WTC11 (cell line): Measurements from ENCODE around the gene KBTBD12. TPM values are rescaled to one million over a fixed set of nuclear protein-coding genes. Genes with fewer than 3 reads are reported as not detected.
A peak's percentile ranks its signal among the peaks of the same experiment; 100 is the strongest.

Experiments
- ATAC-seq: fragments of 200-7000 bp; cut with Tn5 transposase; 2 replicates; pipeline ENCODE4 v1.10.0; 2021; ENCODE audit warnings: mild to moderate bottlenecking, moderate library complexity
- CTCF ChIA-PET: fragments of 300-600 bp; sonication (Branson Sonifier 250); formaldehyde crosslinking; loops from one replicate; lab custom pipeline; 2021; ENCODE audit warnings: antibody characterized with exemption; lab: Charles Lee
- POLR2A ChIA-PET: fragments of 350-600 bp; sonication (Branson Sonifier 250); formaldehyde crosslinking; loops from one replicate; lab custom pipeline; 2021; ENCODE audit warnings: antibody characterized with exemption; lab: Charles Lee
- DNase-seq: peaks from one replicate; pipeline ENCODE4 v3.0.0; 2021; ENCODE audit warnings: low spot score
- H3K27ac Mint-ChIP-seq: 2 replicates; pipeline ENCODE4 v1.8.0; 2021; ENCODE audit warnings: mixed read lengths
- H3K27me3 Mint-ChIP-seq: 2 replicates; pipeline ENCODE4 v1.8.0; 2021; ENCODE audit warnings: low read depth, mild to moderate bottlenecking, moderate library complexity, mixed read lengths
- H3K36me3 Mint-ChIP-seq: 2 replicates; pipeline ENCODE4 v1.8.0; 2021; ENCODE audit warnings: mixed read lengths
- H3K4me1 Mint-ChIP-seq: 2 replicates; pipeline ENCODE4 v1.8.0; 2022; ENCODE audit warnings: mixed read lengths
- H3K4me3 Mint-ChIP-seq: 2 replicates; pipeline ENCODE4 v1.8.0; 2021; ENCODE audit warnings: mild to moderate bottlenecking, moderate library complexity, mixed read lengths
- H3K9me3 Mint-ChIP-seq: 2 replicates; pipeline ENCODE4 v1.8.0; 2021; ENCODE audit warnings: mixed read lengths
- ESRRA ChIP-seq: sonication (generic); formaldehyde crosslinking; IDR thresholded peaks from 2 replicates; pipeline ENCODE4 v1.8.1; 2022; ENCODE audit warnings: mild to moderate bottlenecking, missing genetic modification reagents, borderline replicate concordance
- GABPB1 ChIP-seq: sonication (generic); formaldehyde crosslinking; IDR thresholded peaks from 2 replicates; pipeline ENCODE4 v1.8.1; 2023; ENCODE audit warnings: mild to moderate bottlenecking, missing genetic modification reagents
- JUN ChIP-seq: sonication (generic); formaldehyde crosslinking; IDR thresholded peaks from 2 replicates; pipeline ENCODE4 v1.8.0; 2023; ENCODE audit warnings: mild to moderate bottlenecking, missing genetic modification reagents
- NFE2L1 ChIP-seq: sonication (generic); formaldehyde crosslinking; IDR thresholded peaks from 2 replicates; pipeline ENCODE4 v1.8.1; 2023; ENCODE audit warnings: missing genetic modification reagents
- RORB ChIP-seq: fragments of 250-450 bp; sonication (Bioruptor Pico); IDR thresholded peaks from 2 replicates; pipeline ENCODE4 v1.9.0; 2021; ENCODE audit warnings: mild to moderate bottlenecking
- TCF7 ChIP-seq: sonication (generic); formaldehyde crosslinking; IDR thresholded peaks from 2 replicates; pipeline ENCODE4 v1.8.0; 2022; ENCODE audit warnings: mild to moderate bottlenecking, low read depth, missing genetic modification reagents, moderate library complexity
- TEAD1 ChIP-seq: sonication (generic); formaldehyde crosslinking; IDR thresholded peaks from 2 replicates; pipeline ENCODE4 v1.8.0; 2022; ENCODE audit warnings: mild to moderate bottlenecking, missing genetic modification reagents
- total RNA-seq: library from RNA; stranded (reverse); gene quantifications from 3 replicates; pipeline ENCODE4 v1.2.3, GENCODE V29; 2021
- TF ChIP-seq, protein P1 (sequence below): fragments of 200-600 bp; IDR thresholded peaks from 2 replicates; pipeline ENCODE4 v1.8.0; 2022; ENCODE audit warnings: antibody characterized with exemption
- TF ChIP-seq, protein P2 (sequence below): sonication (generic); formaldehyde crosslinking; IDR thresholded peaks from 2 replicates; pipeline ENCODE4 v1.8.0; 2022; ENCODE audit warnings: missing genetic modification reagents
- TF ChIP-seq, protein P3 (sequence below): sonication (generic); formaldehyde crosslinking; IDR thresholded peaks from 2 replicates; pipeline ENCODE4 v1.8.0; 2022; ENCODE audit warnings: mild to moderate bottlenecking, missing genetic modification reagents
- TF ChIP-seq, protein P4 (sequence below): sonication (generic); formaldehyde crosslinking; conservative IDR thresholded peaks from 2 replicates; pipeline ENCODE4 v1.8.1; 2022; ENCODE audit warnings: mild to moderate bottlenecking, missing genetic modification reagents
- TF ChIP-seq, protein P5 (sequence below): sonication (generic); formaldehyde crosslinking; IDR thresholded peaks from 2 replicates; pipeline ENCODE4 v1.8.1; 2022; ENCODE audit warnings: mild to moderate bottlenecking, moderate library complexity, missing genetic modification reagents
- TF ChIP-seq, protein P6 (sequence below): fragments of 250-450 bp; sonication (Bioruptor Pico); conservative IDR thresholded peaks from 2 replicates; pipeline ENCODE4 v1.9.0; 2021; ENCODE audit warnings: mild to moderate bottlenecking
- TF ChIP-seq, protein P7 (sequence below): sonication (generic); formaldehyde crosslinking; IDR thresholded peaks from 2 replicates; pipeline ENCODE4 v1.8.0; 2022; ENCODE audit warnings: mild to moderate bottlenecking, missing genetic modification reagents
- TF ChIP-seq, protein P8 (sequence below): sonication (generic); formaldehyde crosslinking; IDR thresholded peaks from 2 replicates; pipeline ENCODE4 v1.8.1; 2023; ENCODE audit warnings: mild to moderate bottlenecking, missing genetic modification reagents

Gene KBTBD12
- total RNA-seq, 1 experiment from 2014 or later, result 0.22 TPM

DNA sequence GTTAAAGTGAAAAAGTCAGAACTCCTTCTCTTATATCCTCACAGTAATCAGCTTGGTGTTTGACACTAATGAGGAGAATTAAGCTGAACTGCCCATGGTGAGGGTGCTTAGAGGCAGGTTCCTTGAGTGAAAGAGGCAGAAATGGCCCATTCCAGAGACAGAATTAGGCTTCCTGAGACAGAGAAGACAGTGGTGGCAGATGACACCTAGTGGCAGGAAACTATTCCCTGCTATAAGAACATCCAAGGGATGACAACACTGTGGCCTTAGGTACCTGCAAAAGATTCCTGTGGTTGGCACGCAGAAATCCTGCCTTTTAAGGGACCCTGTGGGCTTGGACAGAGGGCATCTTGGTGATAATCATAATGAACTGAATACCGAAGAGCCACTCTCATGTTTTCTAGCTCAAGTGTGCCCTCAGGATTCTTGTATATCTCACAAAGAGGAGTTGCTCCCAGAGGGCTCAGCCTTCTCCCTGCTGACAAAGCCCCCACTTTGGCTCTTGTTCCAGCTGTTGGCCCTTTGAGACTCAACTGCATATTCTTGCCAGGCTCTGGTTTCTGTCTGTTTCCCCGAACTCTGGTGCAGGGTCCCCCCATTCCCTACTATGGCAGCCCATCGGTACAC is 56.0 kb downstream of the KBTBD12 start:
- ChIA-PET POLR2A (no interaction called here), CTCF (interaction anchor here (0.7 to 1.6 kb wide), 5 partner anchors 15 to 277 kb away, joined by 3 to 6 read pairs (median 4); no protein-coding TSS in a partner anchor)
- peak; percentile 92 for ATAC-seq
- DNase-seq, result no peak
- H3K4me3 Mint-ChIP-seq, result no peak overlapping the region
- peaks cover 18% of the 10 kb centered on the region for H3K27me3 Mint-ChIP-seq
- H3K27ac Mint-ChIP-seq, result no peak overlapping the region
- no peaks in the 10 kb centered on the region for H3K36me3 Mint-ChIP-seq
- H3K9me3 Mint-ChIP-seq, result peaks cover 5% of the 10 kb centered on the region
- no peaks in the 10 kb centered on the region for H3K4me1 Mint-ChIP-seq
- TF ChIP-seq, protein P1, sequence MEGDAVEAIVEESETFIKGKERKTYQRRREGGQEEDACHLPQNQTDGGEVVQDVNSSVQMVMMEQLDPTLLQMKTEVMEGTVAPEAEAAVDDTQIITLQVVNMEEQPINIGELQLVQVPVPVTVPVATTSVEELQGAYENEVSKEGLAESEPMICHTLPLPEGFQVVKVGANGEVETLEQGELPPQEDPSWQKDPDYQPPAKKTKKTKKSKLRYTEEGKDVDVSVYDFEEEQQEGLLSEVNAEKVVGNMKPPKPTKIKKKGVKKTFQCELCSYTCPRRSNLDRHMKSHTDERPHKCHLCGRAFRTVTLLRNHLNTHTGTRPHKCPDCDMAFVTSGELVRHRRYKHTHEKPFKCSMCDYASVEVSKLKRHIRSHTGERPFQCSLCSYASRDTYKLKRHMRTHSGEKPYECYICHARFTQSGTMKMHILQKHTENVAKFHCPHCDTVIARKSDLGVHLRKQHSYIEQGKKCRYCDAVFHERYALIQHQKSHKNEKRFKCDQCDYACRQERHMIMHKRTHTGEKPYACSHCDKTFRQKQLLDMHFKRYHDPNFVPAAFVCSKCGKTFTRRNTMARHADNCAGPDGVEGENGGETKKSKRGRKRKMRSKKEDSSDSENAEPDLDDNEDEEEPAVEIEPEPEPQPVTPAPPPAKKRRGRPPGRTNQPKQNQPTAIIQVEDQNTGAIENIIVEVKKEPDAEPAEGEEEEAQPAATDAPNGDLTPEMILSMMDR, result peak; percentile 42
- no peak for TF ChIP-seq JUN (CRISPR knock-in tag)
- no peak for TF ChIP-seq TCF7 (CRISPR knock-in tag)

DNA sequence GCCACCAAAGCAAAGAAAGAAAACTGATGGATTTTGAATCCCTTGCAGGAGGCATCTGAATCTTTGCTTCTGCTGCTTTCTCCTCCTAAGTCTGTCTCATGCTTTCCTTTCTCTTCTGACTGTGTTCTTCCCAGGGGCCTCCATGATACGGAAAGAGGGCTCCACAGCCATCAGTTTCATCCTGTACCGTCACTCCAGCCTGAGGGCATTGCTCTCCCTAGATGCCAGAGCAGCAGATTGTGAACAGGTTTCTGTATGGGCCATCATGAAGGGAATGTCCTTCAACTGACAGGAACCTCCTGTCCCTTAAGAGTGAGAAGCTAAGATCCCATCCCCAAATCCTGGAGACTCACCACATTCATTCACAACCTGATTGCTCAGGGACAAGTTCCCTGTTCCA is 59.2 kb downstream of the KBTBD12 start:
- CTCF ChIA-PET, result no interaction called here
- POLR2A ChIA-PET, result no interaction called here
- peaks cover 16% of the 10 kb centered on the region for H3K27me3 Mint-ChIP-seq
- H3K4me3 Mint-ChIP-seq, result no peak overlapping the region
- TF ChIP-seq, protein P2, sequence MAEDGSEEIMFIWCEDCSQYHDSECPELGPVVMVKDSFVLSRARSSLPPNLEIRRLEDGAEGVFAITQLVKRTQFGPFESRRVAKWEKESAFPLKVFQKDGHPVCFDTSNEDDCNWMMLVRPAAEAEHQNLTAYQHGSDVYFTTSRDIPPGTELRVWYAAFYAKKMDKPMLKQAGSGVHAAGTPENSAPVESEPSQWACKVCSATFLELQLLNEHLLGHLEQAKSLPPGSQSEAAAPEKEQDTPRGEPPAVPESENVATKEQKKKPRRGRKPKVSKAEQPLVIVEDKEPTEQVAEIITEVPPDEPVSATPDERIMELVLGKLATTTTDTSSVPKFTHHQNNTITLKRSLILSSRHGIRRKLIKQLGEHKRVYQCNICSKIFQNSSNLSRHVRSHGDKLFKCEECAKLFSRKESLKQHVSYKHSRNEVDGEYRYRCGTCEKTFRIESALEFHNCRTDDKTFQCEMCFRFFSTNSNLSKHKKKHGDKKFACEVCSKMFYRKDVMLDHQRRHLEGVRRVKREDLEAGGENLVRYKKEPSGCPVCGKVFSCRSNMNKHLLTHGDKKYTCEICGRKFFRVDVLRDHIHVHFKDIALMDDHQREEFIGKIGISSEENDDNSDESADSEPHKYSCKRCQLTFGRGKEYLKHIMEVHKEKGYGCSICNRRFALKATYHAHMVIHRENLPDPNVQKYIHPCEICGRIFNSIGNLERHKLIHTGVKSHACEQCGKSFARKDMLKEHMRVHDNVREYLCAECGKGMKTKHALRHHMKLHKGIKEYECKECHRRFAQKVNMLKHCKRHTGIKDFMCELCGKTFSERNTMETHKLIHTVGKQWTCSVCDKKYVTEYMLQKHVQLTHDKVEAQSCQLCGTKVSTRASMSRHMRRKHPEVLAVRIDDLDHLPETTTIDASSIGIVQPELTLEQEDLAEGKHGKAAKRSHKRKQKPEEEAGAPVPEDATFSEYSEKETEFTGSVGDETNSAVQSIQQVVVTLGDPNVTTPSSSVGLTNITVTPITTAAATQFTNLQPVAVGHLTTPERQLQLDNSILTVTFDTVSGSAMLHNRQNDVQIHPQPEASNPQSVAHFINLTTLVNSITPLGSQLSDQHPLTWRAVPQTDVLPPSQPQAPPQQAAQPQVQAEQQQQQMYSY (CRISPR knock-in tag), result no peak
- TF ChIP-seq, protein P3, sequence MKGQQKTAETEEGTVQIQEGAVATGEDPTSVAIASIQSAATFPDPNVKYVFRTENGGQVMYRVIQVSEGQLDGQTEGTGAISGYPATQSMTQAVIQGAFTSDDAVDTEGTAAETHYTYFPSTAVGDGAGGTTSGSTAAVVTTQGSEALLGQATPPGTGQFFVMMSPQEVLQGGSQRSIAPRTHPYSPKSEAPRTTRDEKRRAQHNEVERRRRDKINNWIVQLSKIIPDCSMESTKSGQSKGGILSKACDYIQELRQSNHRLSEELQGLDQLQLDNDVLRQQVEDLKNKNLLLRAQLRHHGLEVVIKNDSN, result no peak
- TF ChIP-seq RORB (CRISPR knock-in tag) (no peak), TEAD1 (CRISPR knock-in tag) (no peak), ESRRA (no peak)
- TF ChIP-seq, protein P4, sequence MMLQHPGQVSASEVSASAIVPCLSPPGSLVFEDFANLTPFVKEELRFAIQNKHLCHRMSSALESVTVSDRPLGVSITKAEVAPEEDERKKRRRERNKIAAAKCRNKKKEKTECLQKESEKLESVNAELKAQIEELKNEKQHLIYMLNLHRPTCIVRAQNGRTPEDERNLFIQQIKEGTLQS (CRISPR knock-in tag), result no peak
- TF ChIP-seq, protein P5, sequence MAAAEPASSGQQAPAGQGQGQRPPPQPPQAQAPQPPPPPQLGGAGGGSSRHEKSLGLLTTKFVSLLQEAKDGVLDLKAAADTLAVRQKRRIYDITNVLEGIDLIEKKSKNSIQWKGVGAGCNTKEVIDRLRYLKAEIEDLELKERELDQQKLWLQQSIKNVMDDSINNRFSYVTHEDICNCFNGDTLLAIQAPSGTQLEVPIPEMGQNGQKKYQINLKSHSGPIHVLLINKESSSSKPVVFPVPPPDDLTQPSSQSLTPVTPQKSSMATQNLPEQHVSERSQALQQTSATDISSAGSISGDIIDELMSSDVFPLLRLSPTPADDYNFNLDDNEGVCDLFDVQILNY, result no peak
- H3K27ac Mint-ChIP-seq, result no peak overlapping the region
- H3K4me1 Mint-ChIP-seq, result no peaks in the 10 kb centered on the region
- H3K9me3 Mint-ChIP-seq, result no peaks in the 10 kb centered on the region
- DNase-seq (no peak), ATAC-seq (no peak)
- H3K36me3 Mint-ChIP-seq, result no peaks in the 10 kb centered on the region

DNA sequence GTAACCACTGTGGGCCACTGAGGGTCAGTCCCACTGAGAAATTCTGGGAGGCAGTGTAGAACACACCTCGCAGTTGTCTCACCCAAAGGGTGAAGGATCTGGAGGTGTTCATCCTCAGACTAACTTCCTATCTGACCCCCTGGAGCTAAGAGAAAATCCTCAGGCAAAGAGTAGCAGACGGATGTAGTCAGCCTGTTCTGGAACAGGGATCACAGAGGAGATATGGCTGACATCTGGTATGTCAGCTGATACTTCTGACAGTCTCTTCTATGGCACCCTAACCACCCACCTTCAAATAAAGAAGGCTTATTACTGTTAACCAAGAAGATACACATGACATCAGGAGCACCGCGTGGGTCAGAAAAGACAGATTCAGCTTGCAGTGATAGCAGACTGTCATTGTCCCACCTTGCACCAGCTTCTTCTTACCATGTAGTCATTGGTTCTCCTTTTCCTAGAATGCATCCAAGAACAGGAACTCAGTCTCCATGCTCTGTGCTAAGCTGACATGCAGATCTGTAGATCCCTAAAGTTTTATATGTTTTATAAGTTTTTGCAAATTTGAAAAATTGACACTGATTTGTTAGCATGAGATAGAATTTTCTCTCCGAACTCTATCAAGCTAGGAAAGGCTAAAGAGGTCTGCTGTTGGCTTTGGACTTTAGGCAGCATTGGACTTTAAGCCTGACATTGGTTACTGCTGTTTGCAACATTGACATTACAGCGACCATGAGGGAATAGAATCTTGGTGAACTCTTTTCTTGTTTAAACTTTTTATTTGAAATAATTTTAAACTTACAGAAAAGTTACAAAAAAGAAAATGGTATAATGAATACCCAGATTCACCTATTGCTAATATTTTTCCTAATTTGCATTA is 60.4 kb downstream of the KBTBD12 start:
- no peak for ATAC-seq
- ChIA-PET CTCF (interaction anchor here (0.6 kb wide), 1 partner anchor 279 kb away, joined by 6 read pairs; no protein-coding TSS in a partner anchor), POLR2A (no interaction called here)
- Mint-ChIP-seq H3K27ac (no peak overlapping the region), H3K4me3 (no peak overlapping the region), H3K36me3 (no peaks in the 10 kb centered on the region), H3K4me1 (no peaks in the 10 kb centered on the region), H3K9me3 (no peaks in the 10 kb centered on the region), H3K27me3 (peaks cover 16% of the 10 kb centered on the region)
- DNase-seq, result no peak
- TF ChIP-seq, protein P6, sequence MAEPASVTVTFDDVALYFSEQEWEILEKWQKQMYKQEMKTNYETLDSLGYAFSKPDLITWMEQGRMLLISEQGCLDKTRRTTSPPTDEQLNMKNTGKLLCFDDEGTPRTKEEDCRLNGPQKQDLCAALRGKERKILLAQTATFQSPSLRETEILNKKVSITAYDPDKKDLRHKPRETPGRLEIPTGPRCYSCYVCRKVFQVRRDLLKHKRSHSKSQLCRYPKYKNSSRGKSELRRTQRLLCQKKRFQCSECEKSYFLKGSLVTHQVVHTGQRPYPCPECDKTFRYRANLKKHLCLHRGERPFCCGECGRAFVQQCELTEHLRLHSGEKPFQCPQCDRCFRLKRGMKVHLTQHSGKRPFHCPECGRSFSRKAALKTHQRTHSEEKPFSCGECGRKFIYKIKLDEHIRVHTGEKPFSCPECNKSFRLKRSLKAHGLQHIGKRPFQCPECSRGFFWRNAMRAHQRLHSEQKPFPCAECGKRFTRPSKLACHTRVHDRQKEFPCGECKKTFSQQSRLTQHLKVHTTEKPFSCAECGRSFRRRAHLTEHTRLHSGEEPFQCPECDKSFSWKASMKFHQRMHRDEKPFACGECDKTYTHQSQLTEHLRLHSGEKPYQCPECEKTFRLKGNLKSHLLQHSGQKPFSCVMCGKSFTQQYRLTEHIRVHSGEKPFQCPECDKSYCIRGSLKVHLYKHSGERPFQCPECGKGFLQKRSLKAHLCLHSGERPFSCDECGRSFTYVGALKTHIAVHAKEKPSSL (CRISPR knock-in tag), result no peak
- TF ChIP-seq GABPB1 (no peak), NFE2L1 (CRISPR knock-in tag) (no peak)
- TF ChIP-seq, protein P7, sequence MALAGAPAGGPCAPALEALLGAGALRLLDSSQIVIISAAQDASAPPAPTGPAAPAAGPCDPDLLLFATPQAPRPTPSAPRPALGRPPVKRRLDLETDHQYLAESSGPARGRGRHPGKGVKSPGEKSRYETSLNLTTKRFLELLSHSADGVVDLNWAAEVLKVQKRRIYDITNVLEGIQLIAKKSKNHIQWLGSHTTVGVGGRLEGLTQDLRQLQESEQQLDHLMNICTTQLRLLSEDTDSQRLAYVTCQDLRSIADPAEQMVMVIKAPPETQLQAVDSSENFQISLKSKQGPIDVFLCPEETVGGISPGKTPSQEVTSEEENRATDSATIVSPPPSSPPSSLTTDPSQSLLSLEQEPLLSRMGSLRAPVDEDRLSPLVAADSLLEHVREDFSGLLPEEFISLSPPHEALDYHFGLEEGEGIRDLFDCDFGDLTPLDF (CRISPR knock-in tag), result no peak
- TF ChIP-seq, protein P8, sequence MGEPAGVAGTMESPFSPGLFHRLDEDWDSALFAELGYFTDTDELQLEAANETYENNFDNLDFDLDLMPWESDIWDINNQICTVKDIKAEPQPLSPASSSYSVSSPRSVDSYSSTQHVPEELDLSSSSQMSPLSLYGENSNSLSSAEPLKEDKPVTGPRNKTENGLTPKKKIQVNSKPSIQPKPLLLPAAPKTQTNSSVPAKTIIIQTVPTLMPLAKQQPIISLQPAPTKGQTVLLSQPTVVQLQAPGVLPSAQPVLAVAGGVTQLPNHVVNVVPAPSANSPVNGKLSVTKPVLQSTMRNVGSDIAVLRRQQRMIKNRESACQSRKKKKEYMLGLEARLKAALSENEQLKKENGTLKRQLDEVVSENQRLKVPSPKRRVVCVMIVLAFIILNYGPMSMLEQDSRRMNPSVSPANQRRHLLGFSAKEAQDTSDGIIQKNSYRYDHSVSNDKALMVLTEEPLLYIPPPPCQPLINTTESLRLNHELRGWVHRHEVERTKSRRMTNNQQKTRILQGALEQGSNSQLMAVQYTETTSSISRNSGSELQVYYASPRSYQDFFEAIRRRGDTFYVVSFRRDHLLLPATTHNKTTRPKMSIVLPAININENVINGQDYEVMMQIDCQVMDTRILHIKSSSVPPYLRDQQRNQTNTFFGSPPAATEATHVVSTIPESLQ (CRISPR knock-in tag), result no peak
